CD14-positive monocyte (primary cell): ENCODE results near the gene KRTAP4-9. TPM values are rescaled to one million over a fixed set of nuclear protein-coding genes. Genes with fewer than 3 reads are reported as not detected.
"Not testable (repeated sequence)": the region's sequence is repeated elsewhere in the genome, so short reads cannot be mapped to it uniquely, and the experiment has no call there.

ENCODE experiments used
- DNase-seq, 3 donors: peaks; one replicate each; pipeline ENCODE4 v3.0.0-alpha.2; 2011 to 2022
- H2AFZ ChIP-seq: 2 replicates; pipeline ENCODE4 v1.6.0; 2012; ENCODE audit warnings: mild to moderate bottlenecking, low read depth, low read length, inconsistent platforms; ENCODE audit not compliant: insufficient read depth, poor library complexity, severe bottlenecking
- H3K27ac ChIP-seq, 2 donors: 1 replicate in 1 of 2; 2 replicates in 1 of 2; pipeline ENCODE4 v1.5.1; 2012 to 2013; ENCODE audit warnings: low read length in 2 of 2, control low read depth in 1 of 2, inconsistent platforms in 1 of 2, low read depth in 1 of 2, mild to moderate bottlenecking in 1 of 2
- H3K27me3 ChIP-seq, 2 donors: one replicate each; pipeline versions ENCODE4 v1.6.0 to v1.6.1; 2011 to 2013; ENCODE audit warnings: low read length in 2 of 2; ENCODE audit not compliant: control insufficient read depth in 2 of 2, insufficient read depth in 2 of 2
- H3K36me3 ChIP-seq, 2 donors: replicated peaks in 1 of 2; 1 replicate in 1 of 2; 2 replicates in 1 of 2; pipeline versions ENCODE4 v1.5.1 to v1.6.1; 2012 to 2013; ENCODE audit warnings: low read length in 2 of 2, control low read depth in 1 of 2, inconsistent platforms in 1 of 2, mild to moderate bottlenecking in 1 of 2; ENCODE audit not compliant: insufficient read depth in 2 of 2, control insufficient read depth in 1 of 2
- H3K4me1 ChIP-seq, 2 donors: 1 replicate in 1 of 2; 2 replicates in 1 of 2; pipeline versions ENCODE4 v1.5.1 to v1.6.1; 2012 to 2013; ENCODE audit warnings: low read length in 2 of 2, control low read depth in 1 of 2, inconsistent platforms in 1 of 2, mild to moderate bottlenecking in 1 of 2, moderate library complexity in 1 of 2; ENCODE audit not compliant: insufficient read depth in 2 of 2, control insufficient read depth in 1 of 2
- H3K4me2 ChIP-seq: replicated peaks from 2 replicates; pipeline ENCODE3; 2012; ENCODE audit warnings: low read length, moderate library complexity, mild to moderate bottlenecking; ENCODE audit not compliant: poor library complexity, severe bottlenecking; ENCODE audit errors: extremely low read depth
- H3K4me3 ChIP-seq, 3 experiments: fragments of 200-600 bp in 1 of 3; sonication (generic) in 1 of 3; replicated peaks in 1 of 3; 1 replicate in 2 of 3; 2 replicates in 1 of 3; pipeline ENCODE4 v1.5.1; 2011 to 2013; ENCODE audit warnings: low read length in 3 of 3, mild to moderate bottlenecking in 3 of 3, control low read depth in 2 of 3, low read depth in 2 of 3, inconsistent platforms in 1 of 3, moderate library complexity in 1 of 3
- H3K79me2 ChIP-seq: 2 replicates; pipeline ENCODE4 v1.6.0; 2012; ENCODE audit warnings: mild to moderate bottlenecking, control low read depth, inconsistent platforms, low read length, moderate library complexity; ENCODE audit not compliant: insufficient read depth
- H3K9ac ChIP-seq: 2 replicates; pipeline ENCODE4 v1.6.0; 2017; ENCODE audit warnings: low read length, mild to moderate bottlenecking; ENCODE audit not compliant: insufficient read depth, poor library complexity, severe bottlenecking
- H3K9me3 ChIP-seq, 2 donors: replicated peaks in 1 of 2; 1 replicate in 1 of 2; 2 replicates in 1 of 2; pipeline versions ENCODE4 v1.5.1 to v1.6.1; 2012 to 2013; ENCODE audit warnings: low read length in 2 of 2, control low read depth in 1 of 2; ENCODE audit not compliant: control insufficient read depth in 1 of 2, insufficient read depth in 1 of 2
- H4K20me1 ChIP-seq: 2 replicates; pipeline ENCODE4 v1.6.0; 2012; ENCODE audit warnings: mild to moderate bottlenecking, low read length, control low read depth, moderate library complexity; ENCODE audit not compliant: insufficient read depth
- H3K27ac Mint-ChIP-seq, 7 donors: one replicate each; pipeline ENCODE4 v1.8.0; 2020; ENCODE audit warnings: mild to moderate bottlenecking in 7 of 7, mixed read lengths in 7 of 7, moderate library complexity in 6 of 7, inconsistent platforms in 2 of 7
- H3K27me3 Mint-ChIP-seq, 3 donors: one replicate each; pipeline ENCODE4 v1.8.0; 2021 to 2022; ENCODE audit warnings: low read depth in 3 of 3, mild to moderate bottlenecking in 3 of 3, mixed read lengths in 3 of 3, moderate library complexity in 3 of 3, inconsistent platforms in 1 of 3
- H3K36me3 Mint-ChIP-seq, 2 donors: one replicate each; pipeline ENCODE4 v1.8.0; 2020; ENCODE audit warnings: mixed read lengths in 2 of 2, inconsistent platforms in 1 of 2, mild to moderate bottlenecking in 1 of 2
- H3K4me1 Mint-ChIP-seq: one replicate; pipeline ENCODE4 v1.8.0; 2020; ENCODE audit warnings: mild to moderate bottlenecking, mixed read lengths
- H3K4me3 Mint-ChIP-seq, 2 donors: one replicate each; pipeline ENCODE4 v1.8.0; 2020; ENCODE audit warnings: mild to moderate bottlenecking in 2 of 2, mixed read lengths in 2 of 2, moderate library complexity in 1 of 2
- H3K9me3 Mint-ChIP-seq, 7 donors: one replicate each; pipeline ENCODE4 v1.8.0; 2020 to 2022; ENCODE audit warnings: mixed read lengths in 7 of 7, mild to moderate bottlenecking in 6 of 7, moderate library complexity in 6 of 7, inconsistent platforms in 2 of 7
- WGBS: methylation state at CpG from one replicate; pipeline ENCODE4 v1.1.5; 2013; ENCODE audit warnings: missing lambda C conversion rate; ENCODE audit not compliant: insufficient coverage; 5-methylcytosine and 5-hydroxymethylcytosine counted together
- intact Hi-C, 2 donors: fragments of 100-400 bp; cut with micrococcal nuclease; formaldehyde crosslinking; loops; one replicate each; pipeline versions ENCODE4 v1.15.0 to v1.15.1; 2023
- polyA minus RNA-seq: library from RNA; depleted of rRNA, polyadenylated mRNA; stranded (reverse); fragments of >200 nt; gene quantifications from 2 replicates; pipeline ENCODE4 v1.2.3, GENCODE V29; 2012
- polyA plus RNA-seq, 3 donors: library from polyadenylated mRNA; depleted of rRNA in 1 of 3; unstranded in 2 of 3; stranded (reverse) in 1 of 3; fragments of 300-500 nt in 2 of 3; fragments of >200 nt in 1 of 3; fragmentation: Illumina TruSeq in 2 of 3; gene quantifications; 1 replicate in 2 of 3; 2 replicates in 1 of 3; pipeline ENCODE4 v1.2.3, GENCODE V29; 2012 to 2021
- total RNA-seq, 12 experiments: library from RNA in 1 of 12; stranded (reverse) in 1 of 12; fragments of 120-200 nt in 1 of 12; gene quantifications; one replicate each; pipeline ENCODE4 v1.2.4 and lab custom pipeline; 2013 to 2026; ENCODE audit warnings: mixed read lengths in 6 of 12, inconsistent platforms in 1 of 12
- TF ChIP-seq, protein P1 (sequence below): fragments of 200-600 bp; IDR thresholded peaks from one replicate; pipeline ENCODE4 v1.8.0; 2022; ENCODE audit warnings: antibody characterized with exemption, mild to moderate bottlenecking

KRTAP4-9 gene
- total RNA-seq (2013): not detected
- polyA plus RNA-seq: not detected
- not detected in 2 replicates for polyA minus RNA-seq
- total RNA-seq (lab: John Stamatoyannopoulos, UW): 0 to 0.15 (median 0) reads per million in 11 experiments

DNA sequence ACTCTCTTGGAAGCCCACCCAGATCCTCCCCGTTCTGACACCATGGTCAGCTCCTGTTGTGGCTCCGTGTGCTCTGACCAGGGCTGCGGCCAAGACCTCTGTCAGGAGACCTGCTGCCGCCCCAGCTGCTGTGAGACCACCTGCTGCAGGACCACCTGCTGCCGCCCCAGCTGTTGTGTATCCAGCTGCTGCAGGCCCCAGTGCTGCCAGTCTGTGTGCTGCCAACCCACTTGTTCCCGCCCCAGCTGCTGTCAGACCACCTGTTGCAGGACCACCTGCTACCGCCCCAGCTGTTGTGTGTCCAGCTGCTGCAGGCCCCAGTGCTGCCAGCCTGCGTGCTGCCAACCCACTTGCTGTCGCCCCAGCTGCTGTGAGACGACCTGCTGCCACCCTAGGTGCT is at the start of gene KRTAP4-9:
KRTAP4-9 (plus strand) TSS at position 43 of the 400 bp plus-strand sequence; CDS start at position 43, 0 bp downstream.
- WGBS: 98% methylated on average over 9 of the region's 10 CpGs
- H3K27ac Mint-ChIP-seq, H3K27me3 ChIP-seq, H3K27me3 Mint-ChIP-seq, H3K4me1 Mint-ChIP-seq, H3K9ac ChIP-seq, H3K4me3 ChIP-seq, H3K9me3 Mint-ChIP-seq, H4K20me1 ChIP-seq, DNase-seq, H3K4me3 Mint-ChIP-seq, H3K27ac ChIP-seq, H3K9me3 ChIP-seq, H3K4me2 ChIP-seq, H2AFZ ChIP-seq, intact Hi-C loops, H3K36me3 ChIP-seq, H3K79me2 ChIP-seq, H3K36me3 Mint-ChIP-seq: not testable (repeated sequence)
- H3K4me1 ChIP-seq: peaks cover 5 to 15% of the 10 kb centered on the region in 2 donors

DNA sequence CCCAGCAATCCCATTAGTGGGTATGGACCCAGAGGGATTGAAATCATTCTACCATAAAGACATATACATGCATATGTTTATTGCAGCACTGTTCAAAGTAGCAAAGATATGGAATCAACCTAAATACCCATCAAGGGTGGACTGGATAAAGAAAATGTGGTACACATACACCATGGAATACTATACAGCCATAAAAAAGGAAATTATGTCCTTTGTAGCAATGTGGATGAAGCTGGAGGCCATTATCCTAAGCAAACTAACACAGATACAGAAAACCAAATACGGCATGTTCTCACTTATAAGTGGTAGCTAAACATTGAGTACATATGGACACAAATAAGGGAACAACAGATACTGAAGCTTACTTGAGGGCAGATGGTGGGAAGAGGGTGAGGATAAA is 47.6 kb upstream of the KRTAP4-9 start:
- Histone ChIP-seq H3K27me3 (peaks cover 16 to 26% of the 10 kb centered on the region in 2 donors), H3K79me2 (no peaks in the 10 kb centered on the region), H3K36me3 (no peaks in the 10 kb centered on the region), H3K9ac (no peak overlapping the region), H3K4me2 (no peak overlapping the region), H3K4me1 (no peaks in the 10 kb centered on the region), H4K20me1 (no peaks in the 10 kb centered on the region), H3K27ac (no peak overlapping the region), H2AFZ (no peak overlapping the region), H3K4me3 (no peak overlapping the region), H3K9me3 (no peaks in the 10 kb centered on the region)
- Mint-ChIP-seq H3K9me3 (peaks cover 0 to 9% (median 2%) of the 10 kb centered on the region in 7 donors), H3K4me1 (no peaks in the 10 kb centered on the region), H3K27me3 (peaks cover 13 to 31% (median 17%) of the 10 kb centered on the region in 3 donors), H3K36me3 (peaks cover 0 to 2% of the 10 kb centered on the region in 2 donors), H3K4me3 (no peak overlapping the region), H3K27ac (no peak overlapping the region)
- intact Hi-C loops: no loop called here
- TF ChIP-seq, protein P1, sequence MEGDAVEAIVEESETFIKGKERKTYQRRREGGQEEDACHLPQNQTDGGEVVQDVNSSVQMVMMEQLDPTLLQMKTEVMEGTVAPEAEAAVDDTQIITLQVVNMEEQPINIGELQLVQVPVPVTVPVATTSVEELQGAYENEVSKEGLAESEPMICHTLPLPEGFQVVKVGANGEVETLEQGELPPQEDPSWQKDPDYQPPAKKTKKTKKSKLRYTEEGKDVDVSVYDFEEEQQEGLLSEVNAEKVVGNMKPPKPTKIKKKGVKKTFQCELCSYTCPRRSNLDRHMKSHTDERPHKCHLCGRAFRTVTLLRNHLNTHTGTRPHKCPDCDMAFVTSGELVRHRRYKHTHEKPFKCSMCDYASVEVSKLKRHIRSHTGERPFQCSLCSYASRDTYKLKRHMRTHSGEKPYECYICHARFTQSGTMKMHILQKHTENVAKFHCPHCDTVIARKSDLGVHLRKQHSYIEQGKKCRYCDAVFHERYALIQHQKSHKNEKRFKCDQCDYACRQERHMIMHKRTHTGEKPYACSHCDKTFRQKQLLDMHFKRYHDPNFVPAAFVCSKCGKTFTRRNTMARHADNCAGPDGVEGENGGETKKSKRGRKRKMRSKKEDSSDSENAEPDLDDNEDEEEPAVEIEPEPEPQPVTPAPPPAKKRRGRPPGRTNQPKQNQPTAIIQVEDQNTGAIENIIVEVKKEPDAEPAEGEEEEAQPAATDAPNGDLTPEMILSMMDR: no peak
- no peak for DNase-seq
- no CpG with 5 or more reads among the region's 1 CpG for WGBS
